HFFc6 (cell line): ENCODE results near the gene POLR2J. TPM values are rescaled to one million over a fixed set of nuclear protein-coding genes. Genes with fewer than 3 reads are reported as not detected.
A peak's percentile ranks its signal among the peaks of the same experiment; 100 is the strongest.

Source experiments
- DNase-seq: peaks from one replicate; pipeline ENCODE4 v3.0.0-alpha.2; 2018
- H3K27ac Mint-ChIP-seq: 2 replicates; pipeline ENCODE4 v1.8.0; 2020; ENCODE audit warnings: mild to moderate bottlenecking, mixed read lengths
- H3K27me3 Mint-ChIP-seq: 2 replicates; pipeline ENCODE4 v1.8.0; 2021; ENCODE audit warnings: mild to moderate bottlenecking, moderate library complexity, mixed read lengths; ENCODE audit not compliant: insufficient read depth
- H3K36me3 Mint-ChIP-seq: 2 replicates; pipeline ENCODE4 v1.8.0; 2021; ENCODE audit warnings: low read depth, mixed read lengths
- H3K4me1 Mint-ChIP-seq: 2 replicates; pipeline ENCODE4 v1.8.0; 2020; ENCODE audit warnings: low read depth, mixed read lengths
- H3K4me3 Mint-ChIP-seq: 2 replicates; pipeline ENCODE4 v1.8.0; 2020; ENCODE audit warnings: mild to moderate bottlenecking, moderate library complexity, mixed read lengths
- H3K9me3 Mint-ChIP-seq: 2 replicates; pipeline ENCODE4 v1.8.0; 2020; ENCODE audit warnings: mild to moderate bottlenecking, mixed read lengths
- CTCF ChIP-seq: fragments of 200-600 bp; sonication (generic); IDR thresholded peaks from 2 replicates; pipeline ENCODE4 v1.5.0; 2021; ENCODE audit warnings: antibody characterized with exemption, mild to moderate bottlenecking
- total RNA-seq, 6 experiments: library from RNA; stranded (reverse); fragmentation: NEBNext Ultra II Directional; extraction: Animal tissue kit (Norgen Biotek cat#: 25700); gene quantifications; 2 replicates in 1 of 6; 3 replicates in 5 of 6; pipeline ENCODE4 v1.2.3, GENCODE V29; 2021

Gene POLR2J
- total RNA-seq, 6 experiments from 2014 or later, result 61.8 to 76.5 (median 66.0) TPM

- no peaks in the 10 kb centered on the region for H3K9me3 Mint-ChIP-seq
- no peak overlapping the region for H3K4me3 Mint-ChIP-seq
- no peak for TF ChIP-seq CTCF
- no peak for DNase-seq
- H3K36me3 Mint-ChIP-seq, result no peaks in the 10 kb centered on the region
- H3K27me3 Mint-ChIP-seq, result peaks cover 4% of the 10 kb centered on the region
- peaks cover 8% of the 10 kb centered on the region for H3K4me1 Mint-ChIP-seq
- no peak overlapping the region for H3K27ac Mint-ChIP-seq
These were observed 25.4 kb downstream of the POLR2J start for GRCh38 chr7:102453319-102453718.

- Mint-ChIP-seq H3K36me3 (no peaks in the 10 kb centered on the region), H3K27me3 (peaks cover 4% of the 10 kb centered on the region), H3K4me1 (peaks cover 8% of the 10 kb centered on the region), H3K27ac (no peak overlapping the region), H3K4me3 (no peak overlapping the region), H3K9me3 (no peaks in the 10 kb centered on the region)
- DNase-seq, result no peak
- no peak for TF ChIP-seq CTCF
These were observed 26.3 kb downstream of the POLR2J start for GRCh38 chr7:102452451-102452850.

GRCh38 chr7:102451371-102452054, 27.2 kb downstream of the POLR2J start:
- Mint-ChIP-seq H3K27me3 (peaks cover 4% of the 10 kb centered on the region), H3K9me3 (no peaks in the 10 kb centered on the region), H3K4me3 (no peak overlapping the region), H3K4me1 (peaks cover 3% of the 10 kb centered on the region), H3K36me3 (no peaks in the 10 kb centered on the region), H3K27ac (no peak overlapping the region)
- DNase-seq, result no peak
- no peak for TF ChIP-seq CTCF

- no peak for DNase-seq
- no peaks in the 10 kb centered on the region for H3K36me3 Mint-ChIP-seq
- no peaks in the 10 kb centered on the region for H3K4me1 Mint-ChIP-seq
- no peak overlapping the region for H3K27ac Mint-ChIP-seq
- H3K27me3 Mint-ChIP-seq, result peaks cover 4% of the 10 kb centered on the region
- peak; percentile 21; the same call in 1 of the 2 replicates for TF ChIP-seq CTCF
- H3K4me3 Mint-ChIP-seq, result no peak overlapping the region
- H3K9me3 Mint-ChIP-seq, result no peaks in the 10 kb centered on the region
These were observed 28.5 kb downstream of the POLR2J start for GRCh38 chr7:102450242-102450641.

- H3K4me3 Mint-ChIP-seq, result no peak overlapping the region
- DNase-seq, result no peak
- no peaks in the 10 kb centered on the region for H3K9me3 Mint-ChIP-seq
- no peaks in the 10 kb centered on the region for H3K36me3 Mint-ChIP-seq
- no peaks in the 10 kb centered on the region for H3K4me1 Mint-ChIP-seq
- no peak for TF ChIP-seq CTCF
- H3K27ac Mint-ChIP-seq, result no peak overlapping the region
- H3K27me3 Mint-ChIP-seq, result peaks cover 4% of the 10 kb centered on the region; the same call in 1 of the 2 replicates
These were observed 29.6 kb downstream of the POLR2J start for GRCh38 chr7:102449136-102449535.
